Duodenal mucosa (tissue), 2 donors: ENCODE measurements around the gene VPS35L.

Experiments used
- H3K27ac ChIP-seq: one replicate; pipeline ENCODE4 v1.7.0; 2013; ENCODE audit warnings: low read depth, low read length
- H3K27me3 ChIP-seq, 2 donors: one replicate each; pipeline ENCODE4 v1.7.0; 2013; ENCODE audit warnings: low read length in 2 of 2, control low read depth in 1 of 2; ENCODE audit not compliant: insufficient read depth in 2 of 2, control insufficient read depth in 1 of 2
- H3K36me3 ChIP-seq, 2 donors: one replicate each; pipeline ENCODE4 v1.7.0; 2013; ENCODE audit warnings: low read length in 2 of 2, control low read depth in 1 of 2; ENCODE audit not compliant: insufficient read depth in 2 of 2, control insufficient read depth in 1 of 2
- H3K4me1 ChIP-seq, 2 donors: one replicate each; pipeline ENCODE4 v1.7.0; 2013; ENCODE audit warnings: low read length in 2 of 2, control low read depth in 1 of 2; ENCODE audit not compliant: insufficient read depth in 2 of 2, control insufficient read depth in 1 of 2
- H3K4me3 ChIP-seq, 2 donors: one replicate each; pipeline ENCODE4 v1.7.0; 2013; ENCODE audit warnings: low read length in 2 of 2, low read depth in 1 of 2
- H3K9ac ChIP-seq, 2 donors: one replicate each; pipeline ENCODE4 v1.7.0; 2013; ENCODE audit warnings: low read length in 2 of 2, low read depth in 1 of 2
- H3K9me3 ChIP-seq, 2 donors: one replicate each; pipeline ENCODE4 v1.7.0; 2013; ENCODE audit warnings: low read length in 2 of 2, control low read depth in 1 of 2; ENCODE audit not compliant: control insufficient read depth in 1 of 2

Gene VPS35L

DNA sequence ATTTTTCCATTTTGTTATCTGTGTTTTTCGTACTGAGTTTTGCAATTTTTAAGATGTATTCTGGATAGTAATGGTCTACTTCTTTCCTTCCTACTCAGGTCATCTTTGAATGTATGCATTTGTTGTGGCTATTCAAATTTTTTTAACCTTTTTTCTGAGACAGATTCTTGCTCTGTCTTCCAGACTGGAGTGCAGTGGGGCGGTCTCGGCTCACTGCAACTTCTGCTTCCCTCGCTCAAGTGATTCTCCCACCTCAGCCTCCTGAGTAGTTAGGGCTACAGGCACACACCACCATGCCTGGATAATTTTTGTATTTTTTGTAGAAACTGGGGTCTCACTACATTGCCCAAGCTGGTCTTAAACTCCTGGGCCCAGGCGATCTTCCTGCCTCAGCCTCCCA, 33.6 kb downstream of the VPS35L start:
- no peak overlapping the region for H3K27ac ChIP-seq
- no peak overlapping the region for H3K9ac ChIP-seq

DNA sequence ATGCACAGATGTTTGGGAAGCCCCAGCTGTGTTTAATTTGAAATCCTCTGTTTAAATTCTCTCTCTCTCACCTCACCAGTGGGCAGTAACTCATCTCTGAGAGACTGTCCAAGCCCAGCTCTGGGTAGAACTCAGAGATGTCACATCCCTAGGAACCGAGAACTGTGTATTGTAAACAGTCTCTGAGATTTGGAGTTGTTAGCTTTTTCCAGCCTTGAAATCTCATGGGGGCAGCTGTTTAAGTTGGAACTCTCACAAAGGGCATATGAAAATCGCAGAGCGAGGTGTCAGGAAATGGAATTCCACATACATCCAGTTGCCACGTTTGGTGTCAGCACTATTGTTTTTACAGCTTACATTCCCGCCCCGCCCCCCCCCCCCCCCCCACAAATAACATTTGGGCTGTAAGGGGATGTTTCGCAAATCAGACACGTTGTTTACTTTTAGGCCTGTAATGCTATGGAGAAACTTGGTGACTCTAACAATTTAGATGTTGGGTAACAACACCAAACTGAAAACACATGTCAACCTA, 34.3 kb downstream of the VPS35L start:
- no peaks in the 10 kb centered on the region for H3K4me1 ChIP-seq
- H3K27ac ChIP-seq, result no peak overlapping the region
- no peaks in the 10 kb centered on the region for H3K27me3 ChIP-seq
- no peak overlapping the region for H3K4me3 ChIP-seq
- peaks cover 17 to 49% of the 10 kb centered on the region in 2 donors for H3K36me3 ChIP-seq
- no peaks in the 10 kb centered on the region for H3K9me3 ChIP-seq
- H3K9ac ChIP-seq, result no peak overlapping the region

More for the DNA sequence above, 33.6 kb downstream of the VPS35L start:
- H3K36me3 ChIP-seq, result peaks cover 20 to 47% of the 10 kb centered on the region in 2 donors
- H3K27me3 ChIP-seq, result no peaks in the 10 kb centered on the region
- no peaks in the 10 kb centered on the region for H3K9me3 ChIP-seq
- H3K4me1 ChIP-seq, result no peaks in the 10 kb centered on the region
- H3K4me3 ChIP-seq, result no peak overlapping the region

DNA sequence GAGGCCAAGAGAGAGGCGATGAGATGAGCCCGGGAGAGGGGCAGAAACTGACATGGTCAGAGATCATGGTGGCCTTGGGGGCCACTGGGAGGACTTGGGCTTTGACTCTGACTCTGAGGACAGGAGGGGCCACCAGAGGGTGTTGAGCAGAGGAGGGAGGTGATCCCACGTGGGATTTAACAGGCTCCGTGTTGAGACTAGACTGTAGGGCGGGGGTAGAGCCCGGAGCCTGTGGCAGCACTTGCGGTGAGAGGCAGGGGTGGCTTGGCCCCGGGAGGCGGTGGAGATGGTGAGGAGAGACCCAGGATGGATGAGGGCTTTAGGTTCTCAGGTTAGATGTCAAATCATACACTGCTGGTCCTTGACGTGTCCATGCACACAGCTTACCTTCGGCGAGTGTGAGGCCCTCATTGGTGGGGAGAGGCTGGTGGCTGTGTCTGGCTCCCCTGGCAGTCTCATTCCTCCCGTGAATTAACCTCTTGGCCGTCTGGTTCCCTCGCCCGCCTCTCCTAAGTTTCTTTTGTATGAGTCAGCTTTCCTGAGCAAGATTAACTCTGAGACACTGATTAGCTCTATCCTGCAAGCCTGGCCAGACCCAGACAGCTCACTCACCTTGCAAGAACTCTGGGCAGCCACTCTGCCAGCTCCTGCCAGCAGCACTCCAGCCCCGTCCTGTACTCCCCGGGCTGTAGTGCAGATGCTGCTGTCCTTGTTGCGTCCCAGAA, 39.7 kb downstream of the VPS35L start:
- Histone ChIP-seq H3K4me1 (no peaks in the 10 kb centered on the region), H3K36me3 (peaks cover 13 to 38% of the 10 kb centered on the region in 2 donors), H3K9me3 (no peaks in the 10 kb centered on the region), H3K4me3 (no peak overlapping the region), H3K27me3 (no peaks in the 10 kb centered on the region), H3K9ac (no peak overlapping the region), H3K27ac (no peak overlapping the region)

DNA sequence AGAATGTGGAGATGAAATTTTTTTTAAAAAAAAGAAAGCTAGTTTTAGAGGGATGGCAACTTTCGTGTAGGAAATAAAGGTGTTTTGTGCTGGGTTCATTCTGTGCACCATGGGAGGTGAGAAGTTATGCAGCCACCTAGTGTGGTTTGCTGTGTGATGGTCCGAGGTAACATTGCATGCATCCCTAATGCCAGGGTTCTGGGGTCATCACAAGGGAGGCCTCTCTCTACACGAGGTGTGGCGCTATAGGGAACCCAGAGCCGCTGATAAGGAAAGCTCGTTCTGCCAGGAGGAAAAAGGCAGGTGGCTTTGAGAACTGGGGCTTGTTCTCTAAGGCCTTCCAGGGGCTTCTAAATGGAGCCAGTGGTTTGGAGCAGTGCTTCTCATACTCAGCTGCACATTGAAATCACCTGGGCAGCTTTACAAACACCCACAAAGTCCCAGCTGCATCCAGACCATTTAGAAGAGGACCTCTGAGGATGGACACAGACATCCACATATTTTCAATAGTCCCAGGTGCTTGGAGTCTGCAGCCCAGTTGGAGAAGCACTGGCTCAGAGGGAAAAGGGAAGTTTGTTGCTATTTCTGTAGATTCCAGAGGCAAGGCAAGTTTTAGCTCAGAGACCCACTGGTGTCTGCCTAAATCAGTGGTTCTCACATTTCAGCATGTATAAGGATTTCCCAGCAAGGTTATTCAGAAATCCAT, 43.5 kb downstream of the VPS35L start:
- H3K4me3 ChIP-seq, result no peak overlapping the region
- peaks cover 5 to 26% of the 10 kb centered on the region in 2 donors for H3K36me3 ChIP-seq
- no peak overlapping the region for H3K9ac ChIP-seq

DNA sequence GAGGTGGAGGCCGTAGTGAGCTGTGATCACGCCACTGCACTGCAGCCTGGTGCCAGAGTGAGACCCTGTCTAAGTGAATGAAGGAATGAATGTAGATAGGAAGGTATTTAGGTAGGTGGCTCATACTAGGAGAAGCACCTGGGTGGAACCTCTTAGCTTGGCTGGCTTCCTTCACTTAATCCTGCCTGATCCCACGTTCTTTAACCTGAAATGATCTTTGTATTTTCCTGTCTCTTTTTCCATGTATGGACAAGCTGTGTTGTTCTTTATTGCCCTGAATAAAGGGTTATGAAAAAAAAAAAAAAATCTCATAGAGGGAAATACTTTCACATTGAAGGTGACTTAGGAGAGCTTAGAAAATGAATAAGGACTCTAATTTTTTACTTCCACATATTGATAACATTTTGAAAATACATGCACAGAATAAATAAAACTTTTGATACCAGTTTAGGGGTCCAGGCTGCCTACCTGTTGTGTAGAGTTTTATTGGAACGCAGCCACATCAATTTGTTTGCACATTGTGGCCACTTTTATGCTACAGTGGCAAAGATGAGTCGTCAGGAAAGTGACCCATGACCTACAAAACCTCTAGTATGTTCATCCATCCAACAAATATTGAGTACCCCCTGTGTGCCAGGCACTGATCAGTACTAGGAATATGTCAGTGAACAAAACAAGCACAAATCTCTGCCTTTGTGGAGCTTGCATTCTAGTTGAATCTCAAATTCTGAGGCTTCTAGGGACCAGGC, 44.6 kb downstream of the VPS35L start:
- no peak overlapping the region for H3K27ac ChIP-seq
- no peak overlapping the region for H3K4me3 ChIP-seq
- H3K9ac ChIP-seq, result no peak overlapping the region

More for the DNA sequence above, 43.5 kb downstream of the VPS35L start:
- Histone ChIP-seq H3K27ac (no peak overlapping the region), H3K4me1 (no peaks in the 10 kb centered on the region), H3K9me3 (no peaks in the 10 kb centered on the region), H3K27me3 (no peaks in the 10 kb centered on the region)

DNA sequence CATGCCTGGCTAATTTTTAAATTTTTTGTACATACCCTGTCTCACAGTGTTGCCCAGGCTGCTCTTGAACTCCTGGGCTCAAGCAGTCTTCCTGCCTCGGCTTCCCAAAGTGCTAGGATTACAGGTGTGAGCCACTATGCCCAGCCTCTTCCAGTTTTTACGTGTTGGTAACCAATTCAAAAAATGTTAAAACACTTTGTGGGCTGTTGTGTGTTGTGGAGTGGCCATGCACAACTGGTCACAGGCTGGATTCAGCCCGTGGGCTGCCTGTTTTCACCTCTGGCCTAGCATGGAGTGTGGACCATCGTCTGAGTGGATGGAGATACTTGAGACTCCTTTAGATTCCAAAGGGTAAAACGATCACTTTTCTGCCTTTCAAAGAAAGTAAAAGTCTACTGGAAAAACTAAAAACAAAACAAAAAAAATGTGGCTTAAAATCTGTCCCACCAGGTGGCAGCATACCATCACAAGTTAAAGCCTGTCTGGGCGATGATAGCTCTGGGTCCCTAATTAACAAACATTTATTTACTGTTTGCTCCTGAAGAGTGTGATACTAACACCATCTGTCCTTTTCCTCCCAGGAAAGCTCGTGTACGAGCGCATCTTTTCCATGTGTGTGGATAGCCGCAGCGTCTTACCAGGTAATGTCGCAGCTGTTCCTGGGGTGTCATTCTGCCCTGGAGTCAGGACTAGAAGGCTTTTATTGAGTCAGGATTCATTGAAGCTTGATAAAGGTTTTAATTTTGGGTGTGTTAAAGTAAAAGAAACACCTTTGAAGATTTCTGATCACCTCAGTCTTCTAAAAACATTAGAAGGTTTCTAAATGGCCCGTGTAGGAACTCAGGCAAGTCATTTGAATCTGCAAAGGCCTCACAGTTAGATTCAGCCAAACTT, 45.8 kb downstream of the VPS35L start:
- Histone ChIP-seq H3K27ac (no peak overlapping the region), H3K4me3 (no peak overlapping the region), H3K9ac (no peak overlapping the region), H3K27me3 (no peaks in the 10 kb centered on the region), H3K4me1 (no peaks in the 10 kb centered on the region), H3K9me3 (no peaks in the 10 kb centered on the region), H3K36me3 (peaks cover 5 to 22% of the 10 kb centered on the region in 2 donors)

More for the DNA sequence above, 44.6 kb downstream of the VPS35L start:
- Histone ChIP-seq H3K4me1 (no peaks in the 10 kb centered on the region), H3K9me3 (no peaks in the 10 kb centered on the region), H3K36me3 (peaks cover 5 to 16% of the 10 kb centered on the region in 2 donors), H3K27me3 (no peaks in the 10 kb centered on the region)

DNA sequence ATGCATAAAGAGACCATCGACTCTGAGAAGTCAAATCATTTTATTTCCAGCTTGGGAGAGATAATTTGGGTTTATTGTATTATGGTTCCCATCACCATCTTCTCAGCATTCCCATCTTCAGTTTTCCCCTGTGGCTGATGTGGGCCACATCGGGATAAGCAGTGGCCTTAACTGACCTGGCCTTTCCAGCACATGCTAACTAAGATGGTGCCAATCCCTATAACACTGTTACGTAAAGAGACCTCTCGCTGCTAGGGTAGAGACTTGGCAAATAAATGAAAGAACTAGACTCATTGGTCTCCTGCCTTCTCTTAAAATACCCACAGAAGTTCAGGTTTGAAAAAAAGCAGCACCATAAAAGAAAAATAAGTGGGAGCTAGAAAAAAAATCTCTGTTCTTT, 49.4 kb downstream of the VPS35L start:
- peaks cover 9 to 33% of the 10 kb centered on the region in 2 donors for H3K36me3 ChIP-seq
- no peaks in the 10 kb centered on the region for H3K27me3 ChIP-seq
- H3K9me3 ChIP-seq, result no peaks in the 10 kb centered on the region
- H3K4me1 ChIP-seq, result no peaks in the 10 kb centered on the region
- H3K9ac ChIP-seq, result no peak overlapping the region
- H3K4me3 ChIP-seq, result no peak overlapping the region
- H3K27ac ChIP-seq, result no peak overlapping the region

DNA sequence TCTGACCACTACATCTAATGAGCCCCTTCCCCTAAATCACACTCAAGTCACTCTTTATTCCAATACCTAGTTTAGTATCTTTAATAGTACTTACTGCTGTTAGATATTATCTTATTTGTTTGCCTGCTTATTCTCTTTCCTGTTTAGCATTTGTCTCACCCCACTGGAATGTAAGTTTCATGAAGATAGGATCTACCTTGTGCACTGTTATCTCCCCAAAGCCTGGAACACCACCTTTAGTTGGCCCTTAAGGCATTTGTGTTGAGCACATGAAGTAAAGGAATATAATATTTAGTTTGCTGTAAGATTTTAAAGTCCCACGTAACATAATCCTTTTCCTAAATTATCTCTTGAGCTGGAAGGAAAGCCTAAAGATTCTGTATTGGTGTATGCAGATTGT, 50.2 kb downstream of the VPS35L start:
- no peak overlapping the region for H3K9ac ChIP-seq
- peaks cover 9 to 39% of the 10 kb centered on the region in 2 donors for H3K36me3 ChIP-seq
- no peaks in the 10 kb centered on the region for H3K4me1 ChIP-seq
- no peak overlapping the region for H3K27ac ChIP-seq
- H3K9me3 ChIP-seq, result no peaks in the 10 kb centered on the region
- H3K4me3 ChIP-seq, result no peak overlapping the region
- no peaks in the 10 kb centered on the region for H3K27me3 ChIP-seq

DNA sequence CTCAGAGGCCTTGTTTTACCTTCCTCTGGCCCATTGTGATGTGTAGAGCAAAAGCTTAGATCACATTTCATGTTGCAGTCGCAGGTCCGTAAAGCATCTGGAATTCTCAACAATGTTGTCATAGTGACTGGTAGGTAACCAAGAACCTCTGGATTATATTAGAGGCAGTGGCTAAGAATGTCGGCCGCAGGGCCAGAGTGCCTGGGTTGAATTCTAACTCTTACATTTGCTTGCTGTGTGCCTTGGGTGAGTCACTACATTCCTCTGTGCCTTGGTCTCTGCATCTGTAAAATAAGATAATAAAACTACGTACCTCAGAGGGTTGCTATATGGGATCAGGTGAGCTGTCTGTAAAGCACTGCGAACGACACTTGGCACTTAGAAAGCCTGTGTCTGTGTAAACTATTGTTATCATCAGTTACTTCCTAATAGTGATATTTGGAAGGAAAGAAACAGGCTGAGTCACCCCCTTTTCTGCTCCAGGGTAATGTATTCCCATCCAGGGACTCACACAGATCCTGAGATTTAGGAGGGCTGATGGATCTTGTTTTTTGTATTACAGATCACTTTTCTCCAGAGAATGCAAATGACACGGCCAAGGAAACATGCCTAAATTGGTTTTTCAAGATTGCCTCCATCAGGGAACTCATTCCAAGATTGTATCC, 52.2 kb downstream of the VPS35L start:
- H3K27ac ChIP-seq, result no peak overlapping the region
- peaks cover 15 to 42% of the 10 kb centered on the region in 2 donors for H3K36me3 ChIP-seq
- no peaks in the 10 kb centered on the region for H3K9me3 ChIP-seq
- H3K9ac ChIP-seq, result no peak overlapping the region
- no peak overlapping the region for H3K4me3 ChIP-seq
- H3K27me3 ChIP-seq, result no peaks in the 10 kb centered on the region
- no peaks in the 10 kb centered on the region for H3K4me1 ChIP-seq
